GM12865 (cell line): ENCODE results near the gene CCL22.

Experiments used
- DNase-seq: peaks from one replicate; pipeline ENCODE4 v3.0.0; 2010; ENCODE audit warnings: low read depth
- H3K4me3 ChIP-seq: 2 replicates; pipeline ENCODE4 v1.5.1; 2011; ENCODE audit warnings: mild to moderate bottlenecking, low read depth, low read length, control low read depth
- TF ChIP-seq, protein P1 (sequence below): IDR thresholded peaks from 2 replicates; pipeline ENCODE4 v1.5.1; 2011; ENCODE audit warnings: low read length, control low read depth, low read depth, inconsistent platforms; ENCODE audit not compliant: insufficient read depth; ENCODE audit errors: missing control alignments

Gene CCL22

DNA sequence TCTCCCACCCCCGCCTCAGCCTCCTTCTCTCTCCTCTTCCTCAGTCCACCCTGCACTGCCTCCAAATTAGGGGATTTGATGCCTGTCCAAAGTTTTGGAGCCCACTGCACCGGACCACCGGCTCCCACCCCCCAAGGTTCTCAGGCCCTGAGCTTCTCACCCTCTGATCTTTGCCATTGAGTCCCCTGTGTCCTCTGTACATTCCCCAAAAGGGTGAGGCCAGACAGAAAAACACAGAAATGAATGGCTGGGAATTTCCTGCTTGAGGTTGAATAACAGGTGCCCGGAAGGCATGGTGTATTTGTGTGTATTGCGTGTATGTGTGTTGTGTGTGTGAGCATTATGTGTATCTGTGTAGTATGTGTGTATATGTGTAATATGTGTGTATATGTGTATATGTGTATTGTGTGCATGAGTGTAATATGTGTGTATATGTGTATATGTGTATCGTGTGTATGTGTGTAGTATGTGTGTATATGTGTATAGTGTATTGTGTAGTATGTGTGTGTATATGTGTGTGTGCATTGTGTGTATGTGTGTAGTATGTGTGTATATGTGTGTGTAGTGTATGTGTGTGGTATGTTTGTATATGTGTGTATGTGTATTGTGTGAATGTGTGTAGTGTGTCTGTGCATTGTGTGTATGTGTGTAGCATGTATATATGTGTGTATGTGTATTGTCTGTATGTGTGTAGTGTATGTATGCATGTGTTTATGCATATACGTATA, 29.9 kb downstream of the CCL22 start:
- TF ChIP-seq, protein P1, sequence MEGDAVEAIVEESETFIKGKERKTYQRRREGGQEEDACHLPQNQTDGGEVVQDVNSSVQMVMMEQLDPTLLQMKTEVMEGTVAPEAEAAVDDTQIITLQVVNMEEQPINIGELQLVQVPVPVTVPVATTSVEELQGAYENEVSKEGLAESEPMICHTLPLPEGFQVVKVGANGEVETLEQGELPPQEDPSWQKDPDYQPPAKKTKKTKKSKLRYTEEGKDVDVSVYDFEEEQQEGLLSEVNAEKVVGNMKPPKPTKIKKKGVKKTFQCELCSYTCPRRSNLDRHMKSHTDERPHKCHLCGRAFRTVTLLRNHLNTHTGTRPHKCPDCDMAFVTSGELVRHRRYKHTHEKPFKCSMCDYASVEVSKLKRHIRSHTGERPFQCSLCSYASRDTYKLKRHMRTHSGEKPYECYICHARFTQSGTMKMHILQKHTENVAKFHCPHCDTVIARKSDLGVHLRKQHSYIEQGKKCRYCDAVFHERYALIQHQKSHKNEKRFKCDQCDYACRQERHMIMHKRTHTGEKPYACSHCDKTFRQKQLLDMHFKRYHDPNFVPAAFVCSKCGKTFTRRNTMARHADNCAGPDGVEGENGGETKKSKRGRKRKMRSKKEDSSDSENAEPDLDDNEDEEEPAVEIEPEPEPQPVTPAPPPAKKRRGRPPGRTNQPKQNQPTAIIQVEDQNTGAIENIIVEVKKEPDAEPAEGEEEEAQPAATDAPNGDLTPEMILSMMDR: no peak
- no peak overlapping the region for H3K4me3 ChIP-seq
- peak; percentile 87 for DNase-seq

DNA sequence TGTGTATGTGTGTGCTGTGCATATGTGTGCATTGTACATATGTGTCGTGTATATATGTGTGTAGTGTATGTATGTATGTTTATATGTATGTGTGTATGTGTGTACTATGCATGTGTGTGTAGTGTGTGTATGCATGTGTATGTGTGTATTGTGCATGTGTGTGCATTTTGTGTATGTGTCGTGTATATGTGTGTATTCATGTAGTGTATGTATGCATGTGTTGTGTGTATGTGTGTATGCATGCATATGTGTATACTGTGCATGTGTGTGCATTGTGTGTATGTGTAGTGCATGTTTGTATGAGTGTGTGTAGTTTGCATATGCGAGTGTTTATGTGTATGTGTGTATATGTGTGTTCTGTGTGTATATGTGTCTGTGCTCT, 30.5 kb downstream of the CCL22 start:
- TF ChIP-seq, protein P1: no peak
- DNase-seq: no peak

DNA sequence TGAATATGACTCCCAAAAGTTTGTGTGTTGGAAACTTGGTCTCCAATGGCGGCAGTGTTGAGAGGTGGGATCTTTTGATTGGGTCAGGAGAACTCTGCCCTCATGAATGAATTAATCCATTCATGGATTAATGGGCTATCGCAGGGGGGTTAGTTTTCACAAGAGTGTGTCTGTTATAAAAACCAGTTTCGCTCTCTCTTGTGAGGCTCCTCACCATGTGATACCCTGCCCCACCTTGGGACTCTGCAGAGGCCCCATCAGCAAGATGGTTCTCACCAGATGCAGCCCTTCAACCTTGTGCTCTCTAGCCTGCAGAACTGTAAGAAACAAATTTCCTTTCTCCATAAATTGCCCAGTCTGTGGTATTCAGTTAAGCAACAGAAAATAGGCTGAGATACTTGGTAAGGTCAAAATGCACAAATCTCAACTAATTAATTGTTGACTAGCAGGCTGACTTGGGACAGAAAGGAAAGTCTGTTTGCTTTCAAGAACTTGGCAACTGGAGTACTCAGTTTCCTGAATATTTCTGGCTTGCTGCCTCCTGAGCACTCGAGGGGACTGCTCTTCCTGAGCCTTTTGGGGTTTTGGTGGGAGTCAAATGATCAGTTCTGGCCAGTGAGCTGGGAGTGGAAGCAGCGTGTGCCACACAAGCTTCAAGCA, 32.2 kb downstream of the CCL22 start:
- DNase-seq: no peak
- TF ChIP-seq, protein P1: no peak
- H3K4me3 ChIP-seq: no peak overlapping the region

More for the DNA sequence above, 30.5 kb downstream of the CCL22 start:
- no peak overlapping the region for H3K4me3 ChIP-seq

DNA sequence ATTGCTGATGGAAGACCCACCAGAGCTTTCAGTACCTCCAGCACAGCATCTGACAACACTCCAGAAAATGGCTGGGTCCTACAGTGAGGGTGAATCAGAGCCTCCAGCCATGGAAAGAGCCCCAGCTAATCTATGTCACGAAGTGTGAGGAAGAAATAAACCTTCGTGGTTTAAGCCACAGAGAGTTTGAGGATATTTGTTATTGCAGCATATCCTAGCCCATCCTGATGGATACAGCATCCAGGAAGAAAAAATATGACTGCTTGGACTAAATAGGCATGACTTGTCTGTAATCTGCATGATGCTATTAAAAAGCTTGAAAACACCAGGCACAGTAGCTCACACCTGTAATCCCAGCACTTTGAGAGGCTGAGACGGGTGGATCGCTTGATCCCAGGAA, 32.7 kb downstream of the CCL22 start:
- TF ChIP-seq, protein P1: no peak
- no peak for DNase-seq

DNA sequence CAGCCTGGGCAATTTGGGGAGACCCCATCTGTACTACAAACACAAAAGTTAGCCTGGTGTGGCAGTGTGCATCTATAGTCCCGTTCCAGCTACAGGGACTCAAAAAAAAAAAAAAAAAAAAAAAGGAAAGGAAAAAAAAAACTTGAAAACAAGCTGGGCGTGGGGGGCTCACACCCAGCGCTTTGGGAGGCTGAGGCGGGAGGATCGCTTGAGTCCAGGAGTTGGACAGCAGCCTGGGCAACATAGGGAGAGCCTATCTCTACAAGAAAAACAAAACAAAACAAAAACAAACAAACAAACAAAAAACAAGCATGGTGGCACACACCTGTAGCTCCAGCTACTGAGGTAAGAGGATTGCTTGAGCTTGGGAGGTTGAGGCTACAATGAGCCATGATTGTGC, 33.1 kb downstream of the CCL22 start:
- no peak for DNase-seq
- TF ChIP-seq, protein P1: no peak
- no peak overlapping the region for H3K4me3 ChIP-seq

More for the DNA sequence above, 32.7 kb downstream of the CCL22 start:
- H3K4me3 ChIP-seq: no peak overlapping the region

DNA sequence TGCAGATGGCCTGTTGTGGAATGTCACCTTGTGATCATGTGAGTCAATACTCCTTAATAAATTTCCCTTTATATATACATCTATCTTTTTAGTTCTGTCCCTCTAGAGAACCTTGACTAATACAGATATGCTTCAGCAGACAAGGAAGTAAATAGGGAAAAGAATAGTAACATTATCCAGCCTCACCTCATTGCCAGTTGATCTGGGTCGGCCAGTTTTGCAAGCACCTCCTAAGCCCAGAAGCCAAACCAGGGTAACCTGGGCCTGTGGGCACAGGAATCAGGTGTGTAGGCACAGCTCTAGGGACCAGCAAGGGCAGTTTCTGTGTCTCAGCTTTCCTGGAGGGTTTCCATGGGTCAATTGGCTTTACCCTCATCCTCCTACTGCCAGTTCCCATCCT, 34.1 kb downstream of the CCL22 start:
- DNase-seq: no peak
- H3K4me3 ChIP-seq: no peak overlapping the region
- TF ChIP-seq, protein P1: no peak
